ENCODE measurements around the gene GRIN3A.

GRCh38 chr9:101631892-101632291 lies 106.6 kb downstream of the GRIN3A start:
- TF ChIP-seq POLR2A (IDR thresholded peaks at IDR 0.05): no peak
- TF ChIP-seq CTCF (IDR thresholded peaks at IDR 0.05): no peak

Data from esophagus squamous epithelium (tissue), 4 donors.